HL-60/S4 treated with phorbol 12-myristate 13-acetate at 8.2 ng/mL for 4 days and 3 days (cell line): ENCODE measurements around the gene FAM219A.
"Not testable (repeated sequence)": the region's sequence is repeated elsewhere in the genome, so short reads cannot be mapped to it uniquely, and the experiment has no call there.

Experiments used
- in situ Hi-C: fragments of 300-500 bp; cut with MboI; formaldehyde crosslinking; loops from 2 replicates; pipeline ENCODE4 v1.15.0; 2022; ENCODE audit warnings: low sequenced_read_pairs

Gene FAM219A

DNA sequence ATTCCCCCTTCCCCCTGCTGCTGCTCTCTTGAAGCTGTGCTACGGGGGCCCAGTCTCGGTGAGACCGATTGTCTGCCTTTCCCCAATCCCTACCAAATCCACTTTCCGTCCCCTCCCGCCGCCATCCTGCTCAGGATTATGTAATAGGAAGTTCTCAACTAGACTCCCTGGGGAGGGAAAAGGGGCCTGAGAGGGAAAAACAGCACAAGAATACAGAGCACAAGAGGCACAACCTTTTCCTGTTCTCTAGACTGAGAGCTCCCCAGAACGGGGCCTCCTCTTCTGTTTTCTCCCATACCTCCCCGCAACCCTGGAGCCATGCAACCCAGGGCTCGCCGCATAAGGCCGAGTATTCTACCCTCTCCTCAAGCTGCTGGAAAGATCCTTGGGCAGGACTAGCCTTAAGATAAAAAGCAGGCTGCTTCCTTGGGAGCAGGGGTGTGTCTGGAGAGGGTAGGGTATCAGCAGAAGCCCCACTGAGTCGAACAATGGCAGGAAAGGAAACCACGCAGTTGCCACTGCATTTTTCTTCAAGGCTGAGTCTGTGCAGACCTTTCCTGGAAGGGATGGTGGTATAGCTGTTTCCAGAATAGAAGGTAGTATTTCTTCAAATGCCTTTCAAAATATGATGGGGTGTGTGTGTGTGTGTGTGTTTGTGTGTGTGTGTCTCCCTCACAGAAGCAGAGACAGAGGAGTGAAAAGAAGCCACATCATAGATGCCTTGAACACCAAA is 94.6 kb downstream of the FAM219A start:
- in situ Hi-C loops, result no loop called here

DNA sequence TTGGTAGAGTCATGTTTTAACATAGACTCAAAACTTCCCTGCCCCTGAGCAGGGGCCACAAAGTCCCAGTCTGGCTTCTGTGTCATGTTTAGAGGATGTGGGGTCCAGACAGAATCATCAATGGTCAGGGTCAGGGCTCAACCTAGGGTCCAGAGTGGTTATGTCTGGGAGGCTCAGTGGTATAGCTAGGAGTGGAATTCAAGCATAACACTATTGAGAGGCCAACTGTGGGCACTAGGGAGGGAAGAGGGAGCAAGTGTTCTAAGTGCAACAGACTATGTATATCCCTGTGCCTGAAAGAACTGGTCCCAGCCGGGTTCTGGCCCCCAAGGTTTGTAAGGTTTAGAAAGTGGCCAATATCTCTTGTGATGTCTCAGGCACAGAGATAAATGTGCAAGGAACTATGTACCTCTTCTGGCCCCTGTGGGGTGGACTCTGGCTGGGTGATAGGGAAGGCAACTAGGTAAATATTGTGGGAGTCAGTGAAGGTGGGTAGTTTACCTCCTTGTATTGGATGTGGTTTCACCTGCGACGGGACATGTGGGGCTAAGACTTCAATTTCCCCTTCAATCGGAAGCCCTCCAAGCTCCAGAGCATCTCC is 95.7 kb downstream of the FAM219A start:
- in situ Hi-C loops, result no loop called here

- in situ Hi-C loops, result not testable (repeated sequence)
These were observed 105.4 kb downstream of the FAM219A start for GRCh38 chr9:34352957-34353356.

DNA sequence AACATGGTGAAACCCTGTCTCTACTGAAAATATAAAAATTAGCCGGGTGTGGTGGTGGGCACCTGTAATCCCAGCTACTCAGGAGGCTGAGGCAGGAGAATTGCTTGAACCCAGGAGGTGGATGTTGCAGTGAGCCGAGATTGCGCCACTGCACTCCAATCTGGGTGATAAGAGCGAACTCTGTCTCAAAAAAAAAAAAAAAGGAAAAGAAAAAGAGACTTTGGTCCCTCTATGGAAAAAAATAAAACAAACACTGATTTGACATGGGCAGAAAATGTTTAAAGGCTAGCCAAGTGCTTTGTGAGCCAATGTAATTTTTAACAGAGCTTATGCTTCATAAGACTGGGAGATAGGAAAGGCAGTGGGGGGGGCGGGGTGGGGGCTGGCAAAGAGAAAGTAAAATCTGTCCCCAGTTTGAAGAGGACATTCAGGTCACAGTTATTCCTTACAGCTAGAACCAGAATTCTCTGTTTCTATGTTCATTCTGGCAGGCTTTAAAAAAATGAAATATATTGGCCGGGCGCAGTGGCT is 106.2 kb downstream of the FAM219A start:
- in situ Hi-C loops, result not testable (repeated sequence)

- in situ Hi-C loops, result no loop called here
These were observed 109.0 kb downstream of the FAM219A start for GRCh38 chr9:34349324-34349723.
